Uterus (tissue), 2 donors: ENCODE measurements around the gene PAIP1.

ENCODE experiments used
- POLR2A ChIP-seq, 2 donors: fragments of 450-650 bp; IDR thresholded peaks; one replicate each; pipeline ENCODE4 v1.6.1; 2016; ENCODE audit warnings: antibody characterized with exemption in 2 of 2, mild to moderate bottlenecking in 1 of 2, moderate library complexity in 1 of 2
- TF ChIP-seq, protein P1 (sequence below), 4 experiments: fragments of 200-600 bp in 2 of 4; fragments of 450-650 bp in 2 of 4; sonication (generic) in 2 of 4; IDR thresholded peaks; one replicate each; pipeline ENCODE4 v1.5.1; 2016 to 2019; ENCODE audit warnings: antibody characterized with exemption in 4 of 4, mild to moderate bottlenecking in 2 of 4, moderate library complexity in 1 of 4

DNA sequence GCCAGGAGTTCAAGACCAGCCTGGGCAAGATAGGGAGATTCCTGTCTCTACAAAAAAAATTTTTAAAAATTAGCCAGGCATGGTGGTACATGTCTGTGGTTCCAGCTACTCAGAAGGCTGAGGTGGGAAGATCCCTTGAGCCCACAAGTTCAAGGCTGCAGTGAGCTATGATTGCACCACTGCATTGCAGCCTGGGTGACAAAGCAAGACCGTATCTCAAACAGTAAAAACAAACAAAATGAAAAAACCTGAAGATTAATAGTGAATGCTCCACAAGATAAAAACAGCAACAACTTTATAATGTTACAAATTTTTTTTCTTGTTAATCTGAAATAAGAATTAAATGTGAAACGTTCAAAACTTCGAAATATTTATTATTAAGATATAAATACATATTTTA, 70.5 kb downstream of the PAIP1 start:
- no peak for TF ChIP-seq POLR2A (IDR thresholded peaks at IDR 0.05)
- TF ChIP-seq, protein P1, sequence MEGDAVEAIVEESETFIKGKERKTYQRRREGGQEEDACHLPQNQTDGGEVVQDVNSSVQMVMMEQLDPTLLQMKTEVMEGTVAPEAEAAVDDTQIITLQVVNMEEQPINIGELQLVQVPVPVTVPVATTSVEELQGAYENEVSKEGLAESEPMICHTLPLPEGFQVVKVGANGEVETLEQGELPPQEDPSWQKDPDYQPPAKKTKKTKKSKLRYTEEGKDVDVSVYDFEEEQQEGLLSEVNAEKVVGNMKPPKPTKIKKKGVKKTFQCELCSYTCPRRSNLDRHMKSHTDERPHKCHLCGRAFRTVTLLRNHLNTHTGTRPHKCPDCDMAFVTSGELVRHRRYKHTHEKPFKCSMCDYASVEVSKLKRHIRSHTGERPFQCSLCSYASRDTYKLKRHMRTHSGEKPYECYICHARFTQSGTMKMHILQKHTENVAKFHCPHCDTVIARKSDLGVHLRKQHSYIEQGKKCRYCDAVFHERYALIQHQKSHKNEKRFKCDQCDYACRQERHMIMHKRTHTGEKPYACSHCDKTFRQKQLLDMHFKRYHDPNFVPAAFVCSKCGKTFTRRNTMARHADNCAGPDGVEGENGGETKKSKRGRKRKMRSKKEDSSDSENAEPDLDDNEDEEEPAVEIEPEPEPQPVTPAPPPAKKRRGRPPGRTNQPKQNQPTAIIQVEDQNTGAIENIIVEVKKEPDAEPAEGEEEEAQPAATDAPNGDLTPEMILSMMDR (IDR thresholded peaks at IDR 0.05), result no peak
